NCI-H2107 treated with DMSO at 0.1 percent for 48 hours (cell line): ENCODE measurements around the gene SCN4B.

Experiments
- DNase-seq: peaks from one replicate; lab custom pipeline; 2025; ENCODE audit not compliant: unreplicated experiment; lab: John Stamatoyannopoulos, UW

SCN4B gene

GRCh38 chr11:118174006-118174567, 21.5 kb upstream of the SCN4B start:
- DNase-seq, result no peak

- DNase-seq, result no peak
These were observed 19.7 kb upstream of the SCN4B start for GRCh38 chr11:118172356-118172755.

- DNase-seq, result peak; percentile 19
These were observed 18.8 kb upstream of the SCN4B start for GRCh38 chr11:118171269-118172062.

- DNase-seq, result peak; percentile 66
These were observed 18.3 kb upstream of the SCN4B start for GRCh38 chr11:118170882-118171268.

GRCh38 chr11:118170231-118170630, 17.6 kb upstream of the SCN4B start:
- no peak for DNase-seq

GRCh38 chr11:118169300-118170140, 16.9 kb upstream of the SCN4B start:
- DNase-seq, result no peak

GRCh38 chr11:118168751-118169150, 16.1 kb upstream of the SCN4B start:
- DNase-seq, result no peak

- DNase-seq, result no peak
These were observed 15.7 kb upstream of the SCN4B start for GRCh38 chr11:118168316-118168715.

GRCh38 chr11:118167906-118168305, 15.3 kb upstream of the SCN4B start:
- DNase-seq, result no peak

- no peak for DNase-seq
These were observed 14.6 kb upstream of the SCN4B start for GRCh38 chr11:118167253-118167652.

- no peak for DNase-seq
These were observed 14.0 kb upstream of the SCN4B start for GRCh38 chr11:118166641-118167040.

- no peak for DNase-seq
These were observed 12.3 kb upstream of the SCN4B start for GRCh38 chr11:118164885-118165284.

GRCh38 chr11:118163494-118163893, 10.9 kb upstream of the SCN4B start:
- no peak for DNase-seq

GRCh38 chr11:118162846-118163245, 10.2 kb upstream of the SCN4B start:
- DNase-seq, result no peak

GRCh38 chr11:118161786-118162185, 9.2 kb upstream of the SCN4B start:
- DNase-seq, result no peak

- DNase-seq, result no peak
These were observed 4.7 kb upstream of the SCN4B start for GRCh38 chr11:118157186-118157895.

GRCh38 chr11:118156531-118157185, 4.0 kb upstream of the SCN4B start:
- DNase-seq, result peak; percentile 41

- DNase-seq, result no peak
These were observed 3.3 kb upstream of the SCN4B start for GRCh38 chr11:118155776-118156530.

GRCh38 chr11:118154641-118155040, 2.0 kb upstream of the SCN4B start:
- no peak for DNase-seq

GRCh38 chr11:118153976-118154375, 1.4 kb upstream of the SCN4B start:
- no peak for DNase-seq
